AG09309 (cell line): ENCODE measurements around the gene ITM2A.

Experiments used
- DNase-seq: peaks from one replicate; pipeline ENCODE4 v3.0.0-alpha.2; 2010; ENCODE audit warnings: low read depth
- H3K4me3 ChIP-seq: 2 replicates; pipeline ENCODE4 v1.5.1; 2011; ENCODE audit warnings: mild to moderate bottlenecking, low read depth, low read length, moderate library complexity; ENCODE audit not compliant: control insufficient read depth
- TF ChIP-seq, protein P1 (sequence below): IDR thresholded peaks from 2 replicates; pipeline ENCODE4 v1.5.1; 2011; ENCODE audit warnings: mild to moderate bottlenecking, low read depth, low read length, inconsistent platforms; ENCODE audit not compliant: insufficient read depth, control insufficient read depth; ENCODE audit errors: missing control alignments

The ITM2A gene

DNA sequence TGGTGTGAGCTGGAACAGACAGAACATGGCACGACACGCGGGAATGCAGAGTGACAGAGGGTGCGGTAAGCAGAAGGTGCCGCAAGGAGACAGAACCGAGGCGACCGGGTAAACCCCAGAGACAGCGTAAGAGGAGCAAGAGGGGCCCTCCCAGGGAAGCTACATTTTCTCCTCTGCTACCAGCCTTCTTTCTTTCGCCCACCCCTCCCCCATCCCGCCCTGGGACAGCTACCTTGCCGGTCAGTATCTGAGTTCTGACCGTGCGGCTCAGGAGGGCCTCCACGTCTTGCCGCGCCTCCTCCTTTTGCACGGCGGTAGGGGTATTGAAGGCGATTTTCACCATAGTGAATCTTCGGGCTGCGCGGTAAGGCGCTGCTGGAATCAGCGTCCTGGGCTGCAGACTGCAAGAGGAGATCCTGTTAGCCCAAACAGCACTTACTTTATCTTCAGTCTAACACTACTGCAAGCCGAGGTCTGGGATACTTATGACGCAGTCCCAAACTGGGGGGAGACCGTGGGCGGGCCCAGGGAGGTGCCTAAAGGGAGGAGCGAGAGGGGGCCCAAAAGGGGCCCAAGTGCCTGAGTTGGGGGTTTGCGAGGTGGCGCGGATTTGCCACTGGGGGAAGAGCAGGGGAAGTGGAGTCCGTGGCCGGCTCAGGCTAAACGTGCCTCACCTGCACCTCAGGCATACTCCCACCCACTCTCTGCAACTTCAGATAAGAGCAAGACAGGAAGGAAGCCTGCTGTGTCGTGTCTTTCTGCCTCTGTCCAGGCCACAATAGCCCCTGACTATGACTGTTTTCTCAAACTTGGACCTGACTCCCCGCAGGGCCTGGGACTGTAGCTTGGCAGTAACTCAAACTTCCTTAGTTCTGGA, at the start of gene ITM2A:
Gene ITM2A (minus strand): TSS at position 462 of the 877 bp plus-strand sequence. CDS start 119 bp downstream, at position 343.
- TF ChIP-seq, protein P1, sequence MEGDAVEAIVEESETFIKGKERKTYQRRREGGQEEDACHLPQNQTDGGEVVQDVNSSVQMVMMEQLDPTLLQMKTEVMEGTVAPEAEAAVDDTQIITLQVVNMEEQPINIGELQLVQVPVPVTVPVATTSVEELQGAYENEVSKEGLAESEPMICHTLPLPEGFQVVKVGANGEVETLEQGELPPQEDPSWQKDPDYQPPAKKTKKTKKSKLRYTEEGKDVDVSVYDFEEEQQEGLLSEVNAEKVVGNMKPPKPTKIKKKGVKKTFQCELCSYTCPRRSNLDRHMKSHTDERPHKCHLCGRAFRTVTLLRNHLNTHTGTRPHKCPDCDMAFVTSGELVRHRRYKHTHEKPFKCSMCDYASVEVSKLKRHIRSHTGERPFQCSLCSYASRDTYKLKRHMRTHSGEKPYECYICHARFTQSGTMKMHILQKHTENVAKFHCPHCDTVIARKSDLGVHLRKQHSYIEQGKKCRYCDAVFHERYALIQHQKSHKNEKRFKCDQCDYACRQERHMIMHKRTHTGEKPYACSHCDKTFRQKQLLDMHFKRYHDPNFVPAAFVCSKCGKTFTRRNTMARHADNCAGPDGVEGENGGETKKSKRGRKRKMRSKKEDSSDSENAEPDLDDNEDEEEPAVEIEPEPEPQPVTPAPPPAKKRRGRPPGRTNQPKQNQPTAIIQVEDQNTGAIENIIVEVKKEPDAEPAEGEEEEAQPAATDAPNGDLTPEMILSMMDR, result no peak
- H3K4me3 ChIP-seq, result no peak within 1 kb of the TSS
- no peak for DNase-seq

DNA sequence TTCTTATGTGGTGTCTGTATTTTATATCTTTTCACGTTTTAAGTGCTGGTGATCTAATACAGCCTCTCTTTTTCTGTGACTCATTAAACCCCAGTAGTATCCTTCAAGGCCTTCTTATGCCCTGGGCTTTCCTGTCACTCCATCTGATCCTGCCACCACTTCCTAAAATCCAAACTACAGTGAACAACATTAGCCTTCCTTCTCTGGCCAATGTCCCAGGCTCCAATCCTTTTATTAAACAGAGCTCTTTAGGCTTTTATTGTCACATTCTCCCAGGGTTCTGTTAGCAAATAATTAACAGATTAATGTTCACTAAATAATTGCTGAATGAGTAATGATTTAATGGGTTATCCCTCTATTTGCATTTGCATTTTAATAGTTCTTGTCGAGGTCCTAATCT, 47.9 kb upstream of the ITM2A start:
- no peak for DNase-seq
- no peak overlapping the region for H3K4me3 ChIP-seq
- TF ChIP-seq, protein P1, result no peak

DNA sequence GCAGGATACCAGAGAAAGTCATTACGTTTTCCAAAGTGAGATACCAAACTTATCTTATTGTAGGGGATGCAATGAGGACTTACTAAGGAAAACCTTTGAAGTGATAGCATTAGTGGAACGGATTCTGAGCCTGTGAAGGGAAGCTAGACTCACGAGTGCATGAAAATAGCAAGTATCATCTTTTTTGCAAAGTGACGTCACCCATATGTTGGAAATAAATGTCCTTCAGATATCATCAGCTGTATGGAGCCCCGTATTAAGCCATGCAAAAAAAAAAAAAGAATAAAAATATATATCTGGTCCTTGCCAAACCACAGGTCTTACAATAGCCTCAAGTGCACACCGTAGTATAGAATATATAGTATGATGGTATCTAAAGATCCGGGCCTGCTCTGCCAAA, 46.8 kb upstream of the ITM2A start:
- no peak for DNase-seq
- TF ChIP-seq, protein P1, result no peak
- no peak overlapping the region for H3K4me3 ChIP-seq

DNA sequence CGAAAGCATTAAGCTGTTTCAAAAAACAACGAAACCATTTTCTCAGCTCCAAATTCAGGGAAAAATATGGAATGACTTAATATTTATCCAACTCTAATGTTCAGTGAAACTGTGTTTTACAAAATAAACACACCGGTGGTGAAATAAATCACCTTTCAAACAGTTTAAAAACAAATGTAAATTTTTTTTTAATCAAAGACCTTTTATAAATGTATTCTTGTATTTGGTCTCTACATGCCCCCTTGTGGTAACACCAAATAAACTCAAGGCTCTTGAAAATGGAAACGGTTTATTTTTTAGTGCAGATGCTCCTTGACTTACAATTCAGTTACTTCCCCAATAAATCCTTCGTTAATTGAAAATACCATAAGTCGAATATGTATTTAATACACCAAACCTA, 45.8 kb upstream of the ITM2A start:
- DNase-seq, result no peak
- H3K4me3 ChIP-seq, result no peak overlapping the region
- TF ChIP-seq, protein P1, result peak; percentile 27

GRCh38 chrX:79412166-79412565, 45.0 kb upstream of the ITM2A start:
- TF ChIP-seq, protein P1, result no peak
- no peak for DNase-seq
- no peak overlapping the region for H3K4me3 ChIP-seq

GRCh38 chrX:79409657-79410056, 42.5 kb upstream of the ITM2A start:
- H3K4me3 ChIP-seq, result no peak overlapping the region
- DNase-seq, result no peak
- TF ChIP-seq, protein P1, result no peak
